HepG2 (cell line): ENCODE measurements around the gene PLEKHA6. TPM values are rescaled to one million over a fixed set of nuclear protein-coding genes. Genes with fewer than 3 reads are reported as not detected.

Experiments
- CBFB ChIP-seq: sonication (generic); formaldehyde crosslinking; IDR thresholded peaks from 2 replicates; pipeline ENCODE4 v1.4.0; 2020; ENCODE audit warnings: missing genetic modification reagents
- EED ChIP-seq: sonication (generic); formaldehyde crosslinking; IDR thresholded peaks from 2 replicates; pipeline ENCODE4 v1.5.0; 2020; ENCODE audit warnings: mild to moderate bottlenecking, missing genetic modification reagents
- FOXA3 ChIP-seq: IDR thresholded peaks from 2 replicates; pipeline ENCODE4 v1.6.1; 2016; ENCODE audit warnings: missing genetic modification reagents, missing compliant biosample characterization
- FOXM1 ChIP-seq: sonication (generic); formaldehyde crosslinking; IDR thresholded peaks from 2 replicates; pipeline ENCODE4 v1.5.0; 2020; ENCODE audit warnings: missing genetic modification reagents
- GZF1 ChIP-seq: sonication (generic); formaldehyde crosslinking; IDR thresholded peaks from 2 replicates; pipeline ENCODE4 v1.5.1; 2020; ENCODE audit warnings: mild to moderate bottlenecking, missing genetic modification reagents
- KLF9 ChIP-seq: IDR thresholded peaks from 2 replicates; pipeline ENCODE4 v1.6.1; 2016; ENCODE audit warnings: low read depth
- MEIS1 ChIP-seq: sonication (generic); formaldehyde crosslinking; IDR thresholded peaks from 2 replicates; pipeline ENCODE4 v1.9.0; 2021; ENCODE audit warnings: mild to moderate bottlenecking, missing genetic modification reagents, moderate library complexity, borderline replicate concordance
- MIXL1 ChIP-seq: IDR thresholded peaks from 2 replicates; pipeline ENCODE4 v1.6.1; 2016
- NFATC3 ChIP-seq: sonication (generic); formaldehyde crosslinking; IDR thresholded peaks from 2 replicates; pipeline ENCODE4 v1.5.1; 2020; ENCODE audit warnings: mild to moderate bottlenecking, missing genetic modification reagents
- NFKB2 ChIP-seq: sonication (generic); formaldehyde crosslinking; IDR thresholded peaks from 2 replicates; pipeline ENCODE4 v1.4.0; 2020; ENCODE audit warnings: missing genetic modification reagents, borderline replicate concordance
- NR2F6 ChIP-seq, 2 experiments: IDR thresholded peaks; 2 replicates each; pipeline ENCODE4 v1.6.1; 2016; ENCODE audit warnings: antibody characterized with exemption in 1 of 2, mild to moderate bottlenecking in 1 of 2
- PHF5A ChIP-seq: IDR thresholded peaks from one replicate; pipeline ENCODE4 v1.6.1; 2018; ENCODE audit warnings: low read depth, missing genetic modification reagents; ENCODE audit not compliant: unreplicated experiment
- RBAK ChIP-seq: sonication (generic); formaldehyde crosslinking; IDR thresholded peaks from 2 replicates; pipeline ENCODE4 v1.5.1; 2020; ENCODE audit warnings: mild to moderate bottlenecking, missing genetic modification reagents
- SALL1 ChIP-seq: sonication (generic); formaldehyde crosslinking; IDR thresholded peaks from 2 replicates; pipeline ENCODE4 v1.8.0; 2022; ENCODE audit warnings: mild to moderate bottlenecking, missing genetic modification reagents
- TBP ChIP-seq: sonication (generic); formaldehyde crosslinking; IDR thresholded peaks from 2 replicates; pipeline ENCODE4 v1.5.0; 2020; ENCODE audit warnings: missing genetic modification reagents
- TEAD2 ChIP-seq: sonication (generic); formaldehyde crosslinking; IDR thresholded peaks from 2 replicates; pipeline ENCODE4 v1.9.0; 2021; ENCODE audit warnings: missing genetic modification reagents
- TSC22D2 ChIP-seq: sonication (generic); formaldehyde crosslinking; IDR thresholded peaks from 2 replicates; pipeline ENCODE4 v1.5.1; 2020; ENCODE audit warnings: missing genetic modification reagents, mild to moderate bottlenecking, borderline replicate concordance
- ZNF12 ChIP-seq: sonication (generic); formaldehyde crosslinking; IDR thresholded peaks from 2 replicates; pipeline ENCODE4 v1.5.0; 2020; ENCODE audit warnings: missing genetic modification reagents
- ZNF331 ChIP-seq: sonication (generic); formaldehyde crosslinking; IDR thresholded peaks from 2 replicates; pipeline ENCODE4 v1.4.0; 2020; ENCODE audit warnings: missing genetic modification reagents
- ZNF546 ChIP-seq: sonication (generic); formaldehyde crosslinking; conservative IDR thresholded peaks from 2 replicates; pipeline ENCODE4 v1.8.1; 2023; ENCODE audit warnings: mild to moderate bottlenecking, missing genetic modification reagents
- ZNF549 ChIP-seq: sonication (generic); formaldehyde crosslinking; IDR thresholded peaks from 2 replicates; pipeline ENCODE4 v1.5.0; 2020; ENCODE audit warnings: missing genetic modification reagents
- ZNF629 ChIP-seq: sonication (generic); formaldehyde crosslinking; conservative IDR thresholded peaks from 2 replicates; pipeline ENCODE4 v1.5.0; 2020; ENCODE audit warnings: missing genetic modification reagents
- ZNF747 ChIP-seq: sonication (generic); formaldehyde crosslinking; IDR thresholded peaks from 2 replicates; pipeline ENCODE4 v1.8.1; 2023; ENCODE audit warnings: missing genetic modification reagents, mild to moderate bottlenecking, borderline replicate concordance
- ZNF766 ChIP-seq: sonication (generic); formaldehyde crosslinking; IDR thresholded peaks from 2 replicates; pipeline ENCODE4 v1.5.0; 2020; ENCODE audit warnings: missing genetic modification reagents, borderline replicate concordance
- ZNF768 ChIP-seq: sonication (generic); formaldehyde crosslinking; IDR thresholded peaks from 2 replicates; pipeline ENCODE4 v1.4.0; 2020; ENCODE audit warnings: missing genetic modification reagents
- ZSCAN20 ChIP-seq: sonication (generic); formaldehyde crosslinking; IDR thresholded peaks from 2 replicates; pipeline ENCODE4 v1.4.0; 2020; ENCODE audit warnings: missing genetic modification reagents, mild to moderate bottlenecking, borderline replicate concordance
- polyA plus RNA-seq, 8 experiments: library from polyadenylated mRNA; depleted of rRNA in 3 of 8; stranded (reverse) in 7 of 8; unstranded in 1 of 8; fragments of >200 nt; fragmentation: Illumina TruSeq in 4 of 8; extraction: Trizol in 4 of 8; gene quantifications; 2 replicates each; pipeline versions ENCODE4 v1.2.1 to v1.2.3, GENCODE V29; 2011 to 2016; ENCODE audit warnings: low read depth in 4 of 8, missing spikeins in 1 of 8, mixed read lengths in 1 of 8; ENCODE audit not compliant: insufficient read depth in 1 of 8
- total RNA-seq, 5 experiments: library from RNA; depleted of rRNA; stranded (reverse); fragments of >200 nt; fragmentation: Illumina TruSeq; extraction: Trizol; gene quantifications; 2 replicates each; pipeline ENCODE4 v1.2.3, GENCODE V29; 2016; ENCODE audit warnings: low read depth in 1 of 5
- TF ChIP-seq, protein P1 (sequence below): sonication (generic); formaldehyde crosslinking; IDR thresholded peaks from 2 replicates; pipeline ENCODE4 v1.5.1; 2020; ENCODE audit warnings: missing genetic modification reagents, mild to moderate bottlenecking, borderline replicate concordance
- TF ChIP-seq, protein P2 (sequence below): IDR thresholded peaks from 2 replicates; pipeline ENCODE4 v1.4.0; 2020; ENCODE audit warnings: mild to moderate bottlenecking, missing genetic modification reagents

The PLEKHA6 gene
- total and polyA plus RNA-seq, 2 of the 13 experiments (the other 11 are each of a cell fraction or from before 2014, with no cell fraction given) = 5.3 to 11.4 TPM

DNA sequence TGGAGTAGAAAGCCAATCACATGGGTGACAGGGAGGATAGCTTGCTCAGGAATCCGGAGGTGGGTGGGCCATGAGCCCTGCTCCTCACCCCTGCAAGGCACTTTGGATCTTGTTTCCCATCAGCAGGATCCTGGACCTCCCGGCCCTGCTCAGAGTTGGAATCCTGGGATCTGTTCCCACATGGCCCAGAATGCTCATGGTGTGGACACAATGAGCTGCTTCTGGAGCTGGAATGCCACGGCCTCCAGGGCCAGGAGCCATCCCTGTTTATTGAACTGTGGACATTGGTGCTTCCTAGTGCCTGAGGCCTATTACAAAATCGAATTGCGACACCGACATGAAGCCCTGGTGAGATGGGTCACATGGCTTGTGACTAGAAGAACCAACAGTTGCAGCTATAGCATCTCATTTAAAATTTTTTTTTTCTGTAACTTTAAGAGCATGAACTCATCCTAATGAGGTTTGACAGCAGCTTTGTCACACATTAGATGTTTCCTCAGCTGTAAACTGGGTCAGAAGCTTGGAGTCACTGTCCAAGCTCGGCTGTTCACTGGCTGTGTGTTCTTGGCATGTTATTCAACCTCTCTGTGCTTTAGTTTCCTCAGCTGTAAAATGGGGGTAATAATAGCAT is 105.6 kb downstream of the PLEKHA6 start (continued):
- TF ChIP-seq ZNF766 (peak; percentile 36; the same call in 1 of the 2 replicates), ZNF12 (CRISPR knock-in tag) (0 out of 2 replicates have a peak, but pooled peaks have one; percentile 44), FOXM1 (CRISPR knock-in tag) (no peak), CBFB (CRISPR knock-in tag) (no peak), KLF9 (CRISPR knock-in tag) (no peak; the same call in 1 of the 2 replicates), ZNF549 (no peak), FOXA3 (peak; percentile 92), ZNF768 (CRISPR knock-in tag) (peak; percentile 87), PHF5A (CRISPR knock-in tag) (no peak), TBP (CRISPR knock-in tag) (no peak), EED (CRISPR knock-in tag) (no peak), ZNF331 (CRISPR knock-in tag) (peak; percentile 97), MIXL1 (peak; percentile 49; the same call in 1 of the 2 replicates), NR2F6 (IDR thresholded peaks at IDR 0.05) (peak; percentile 56), NR2F6 (CRISPR knock-in tag; IDR thresholded peaks at IDR 0.05) (peak; percentile 73), ZNF546 (no peak), ZNF629 (CRISPR knock-in tag) (peak; percentile 59; the same call in 1 of the 2 replicates), SALL1 (CRISPR knock-in tag) (peak; percentile 97), MEIS1 (CRISPR knock-in tag) (peak; percentile 82; the same call in 1 of the 2 replicates), ZSCAN20 (CRISPR knock-in tag) (no peak; the same call in 1 of the 2 replicates), ZNF747 (CRISPR knock-in tag) (peak; percentile 90; the same call in 1 of the 2 replicates), GZF1 (CRISPR knock-in tag) (no peak), TEAD2 (CRISPR knock-in tag) (no peak), TSC22D2 (CRISPR knock-in tag) (no peak), NFATC3 (CRISPR knock-in tag) (no peak), NFKB2 (CRISPR knock-in tag) (no peak), RBAK (CRISPR knock-in tag) (no peak)
- TF ChIP-seq, protein P1, sequence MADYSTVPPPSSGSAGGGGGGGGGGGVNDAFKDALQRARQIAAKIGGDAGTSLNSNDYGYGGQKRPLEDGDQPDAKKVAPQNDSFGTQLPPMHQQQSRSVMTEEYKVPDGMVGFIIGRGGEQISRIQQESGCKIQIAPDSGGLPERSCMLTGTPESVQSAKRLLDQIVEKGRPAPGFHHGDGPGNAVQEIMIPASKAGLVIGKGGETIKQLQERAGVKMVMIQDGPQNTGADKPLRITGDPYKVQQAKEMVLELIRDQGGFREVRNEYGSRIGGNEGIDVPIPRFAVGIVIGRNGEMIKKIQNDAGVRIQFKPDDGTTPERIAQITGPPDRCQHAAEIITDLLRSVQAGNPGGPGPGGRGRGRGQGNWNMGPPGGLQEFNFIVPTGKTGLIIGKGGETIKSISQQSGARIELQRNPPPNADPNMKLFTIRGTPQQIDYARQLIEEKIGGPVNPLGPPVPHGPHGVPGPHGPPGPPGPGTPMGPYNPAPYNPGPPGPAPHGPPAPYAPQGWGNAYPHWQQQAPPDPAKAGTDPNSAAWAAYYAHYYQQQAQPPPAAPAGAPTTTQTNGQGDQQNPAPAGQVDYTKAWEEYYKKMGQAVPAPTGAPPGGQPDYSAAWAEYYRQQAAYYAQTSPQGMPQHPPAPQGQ (CRISPR knock-in tag) = no peak
- TF ChIP-seq, protein P2, sequence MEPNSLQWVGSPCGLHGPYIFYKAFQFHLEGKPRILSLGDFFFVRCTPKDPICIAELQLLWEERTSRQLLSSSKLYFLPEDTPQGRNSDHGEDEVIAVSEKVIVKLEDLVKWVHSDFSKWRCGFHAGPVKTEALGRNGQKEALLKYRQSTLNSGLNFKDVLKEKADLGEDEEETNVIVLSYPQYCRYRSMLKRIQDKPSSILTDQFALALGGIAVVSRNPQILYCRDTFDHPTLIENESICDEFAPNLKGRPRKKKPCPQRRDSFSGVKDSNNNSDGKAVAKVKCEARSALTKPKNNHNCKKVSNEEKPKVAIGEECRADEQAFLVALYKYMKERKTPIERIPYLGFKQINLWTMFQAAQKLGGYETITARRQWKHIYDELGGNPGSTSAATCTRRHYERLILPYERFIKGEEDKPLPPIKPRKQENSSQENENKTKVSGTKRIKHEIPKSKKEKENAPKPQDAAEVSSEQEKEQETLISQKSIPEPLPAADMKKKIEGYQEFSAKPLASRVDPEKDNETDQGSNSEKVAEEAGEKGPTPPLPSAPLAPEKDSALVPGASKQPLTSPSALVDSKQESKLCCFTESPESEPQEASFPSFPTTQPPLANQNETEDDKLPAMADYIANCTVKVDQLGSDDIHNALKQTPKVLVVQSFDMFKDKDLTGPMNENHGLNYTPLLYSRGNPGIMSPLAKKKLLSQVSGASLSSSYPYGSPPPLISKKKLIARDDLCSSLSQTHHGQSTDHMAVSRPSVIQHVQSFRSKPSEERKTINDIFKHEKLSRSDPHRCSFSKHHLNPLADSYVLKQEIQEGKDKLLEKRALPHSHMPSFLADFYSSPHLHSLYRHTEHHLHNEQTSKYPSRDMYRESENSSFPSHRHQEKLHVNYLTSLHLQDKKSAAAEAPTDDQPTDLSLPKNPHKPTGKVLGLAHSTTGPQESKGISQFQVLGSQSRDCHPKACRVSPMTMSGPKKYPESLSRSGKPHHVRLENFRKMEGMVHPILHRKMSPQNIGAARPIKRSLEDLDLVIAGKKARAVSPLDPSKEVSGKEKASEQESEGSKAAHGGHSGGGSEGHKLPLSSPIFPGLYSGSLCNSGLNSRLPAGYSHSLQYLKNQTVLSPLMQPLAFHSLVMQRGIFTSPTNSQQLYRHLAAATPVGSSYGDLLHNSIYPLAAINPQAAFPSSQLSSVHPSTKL (CRISPR knock-in tag) = peak; percentile 91
